Stimulated activated CD4-positive, alpha-beta T cell treated with anti-CD3 and anti-CD28 coated beads, Interleukin-15, amount 100 ng/mL, for 24 hours (primary cell): ENCODE data around the gene ADAMTS17.
"Not testable (repeated sequence)": the region's sequence is repeated elsewhere in the genome, so short reads cannot be mapped to it uniquely, and the experiment has no call there.

ENCODE experiments used
- DNase-seq: peaks from one replicate; pipeline ENCODE4 v3.0.0-alpha.2; 2020

Gene ADAMTS17

GRCh38 chr15:100066521-100067280, 275.1 kb downstream of the ADAMTS17 start:
- DNase-seq, result not testable (repeated sequence)

DNA sequence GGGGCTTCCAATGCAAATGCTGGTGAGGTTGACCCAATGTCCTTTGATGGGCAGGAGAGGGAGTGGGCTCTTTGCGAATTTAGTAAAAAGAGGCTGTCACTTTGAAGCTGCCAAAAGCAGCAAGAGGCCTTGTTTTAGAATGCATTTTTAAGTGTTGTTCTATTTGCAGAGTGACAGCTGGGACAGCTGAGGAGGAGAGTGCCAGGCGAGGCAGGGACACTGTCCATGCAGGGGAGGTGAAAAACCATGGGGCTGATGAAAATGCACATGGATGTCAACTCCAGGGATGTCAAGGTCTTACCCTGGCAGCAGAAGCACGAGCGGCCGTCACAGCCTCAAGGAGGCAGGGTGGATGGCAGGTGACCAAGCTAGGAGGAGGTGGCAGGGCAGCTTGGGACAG, 279.8 kb downstream of the ADAMTS17 start:
- DNase-seq, result no peak

DNA sequence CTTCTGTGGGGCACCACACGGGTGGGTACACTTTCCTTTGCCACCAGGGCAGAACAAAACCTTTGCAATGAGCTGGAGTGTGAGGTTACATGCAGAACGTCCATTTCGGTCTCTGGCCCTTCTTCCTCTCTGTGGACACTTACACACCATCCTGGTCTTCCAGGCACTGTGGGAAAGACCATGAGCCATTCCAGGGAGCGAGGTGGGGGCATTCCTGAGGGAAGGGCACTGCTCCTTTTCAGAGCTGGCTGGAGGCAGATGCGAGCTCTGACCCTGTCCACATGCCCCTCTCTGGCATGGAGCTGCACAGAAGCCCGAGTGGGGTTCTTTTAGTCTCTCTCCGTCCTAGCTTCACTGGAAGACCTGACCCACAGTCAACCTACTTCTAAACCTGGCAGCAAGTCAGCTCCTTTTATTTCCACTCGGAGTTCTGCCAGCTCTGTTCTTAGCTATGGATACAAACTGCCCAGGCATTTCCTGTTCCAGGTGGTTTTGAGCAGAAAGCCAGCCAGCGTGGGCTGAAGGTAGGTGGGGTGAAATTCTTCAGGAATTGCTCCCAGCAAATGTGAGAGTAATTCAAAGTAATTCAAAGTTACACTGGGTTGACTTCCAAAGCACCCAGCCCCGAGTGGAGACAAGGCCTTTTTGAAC, 281.4 kb downstream of the ADAMTS17 start:
- no peak for DNase-seq

- no peak for DNase-seq
Measured at GRCh38 chr15:100059521-100059920, 282.3 kb downstream of the ADAMTS17 start.

DNA sequence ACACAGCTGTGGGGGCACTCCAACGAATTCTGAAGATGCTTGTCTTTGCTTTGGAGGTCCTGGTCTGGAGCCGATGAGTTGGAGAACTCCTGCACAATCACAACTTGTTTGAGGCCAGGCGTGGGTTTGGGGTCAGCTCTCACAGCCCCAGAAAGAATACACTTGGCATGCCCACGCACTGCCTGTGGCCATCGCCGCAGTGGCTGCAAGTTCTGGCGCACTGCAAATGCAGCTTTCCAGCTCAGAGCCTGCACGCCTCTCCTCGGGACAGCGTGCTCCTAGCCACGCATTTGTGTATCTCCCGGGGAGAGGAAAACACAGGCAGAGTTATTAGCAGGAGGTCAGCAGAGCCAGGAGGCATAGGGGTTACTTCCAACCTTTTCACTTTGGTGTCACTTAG, 282.7 kb downstream of the ADAMTS17 start:
- no peak for DNase-seq

DNA sequence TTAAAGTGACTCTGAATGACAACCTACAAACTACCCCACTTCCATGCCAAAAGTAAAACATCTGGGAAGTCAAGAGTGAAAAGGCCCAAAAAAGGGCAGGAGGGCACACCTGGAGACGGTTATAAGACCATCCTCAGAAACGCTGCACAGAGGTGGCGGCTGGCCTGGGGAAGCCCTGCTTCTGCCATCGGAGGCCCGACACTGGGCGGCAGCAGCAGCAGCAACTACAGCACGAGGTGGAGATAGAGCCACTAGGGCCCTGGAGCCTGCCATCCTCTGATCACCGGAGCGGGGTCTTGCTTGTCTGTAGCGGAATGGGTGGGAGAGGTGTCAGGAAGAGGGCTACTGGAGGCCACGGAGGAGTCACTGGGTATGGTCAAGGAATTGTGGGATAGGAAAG, 283.3 kb downstream of the ADAMTS17 start:
- DNase-seq, result no peak

DNA sequence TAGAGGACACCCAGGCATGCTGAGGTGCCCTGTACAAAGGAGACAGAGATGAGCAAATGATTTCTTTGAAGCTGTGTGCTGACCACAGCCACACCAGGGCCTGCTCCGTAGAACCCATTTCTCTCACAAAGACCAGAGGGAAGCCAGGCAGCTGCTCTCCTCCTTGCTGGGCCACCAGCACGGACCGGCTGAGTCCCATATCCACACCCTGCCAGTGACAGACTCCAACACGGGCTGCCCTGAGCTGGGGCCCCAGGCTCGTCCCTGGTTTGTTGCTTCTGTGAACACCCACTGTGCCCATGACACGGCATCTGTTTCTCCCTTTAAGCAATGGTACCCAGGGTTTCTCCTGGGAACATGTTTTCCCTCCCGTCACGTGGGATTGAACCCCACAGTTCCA, 284.5 kb downstream of the ADAMTS17 start:
- no peak for DNase-seq

GRCh38 chr15:100056411-100057072, 285.2 kb downstream of the ADAMTS17 start:
- no peak for DNase-seq

- DNase-seq, result no peak
Measured at GRCh38 chr15:100055821-100056220, 286.0 kb downstream of the ADAMTS17 start.

DNA sequence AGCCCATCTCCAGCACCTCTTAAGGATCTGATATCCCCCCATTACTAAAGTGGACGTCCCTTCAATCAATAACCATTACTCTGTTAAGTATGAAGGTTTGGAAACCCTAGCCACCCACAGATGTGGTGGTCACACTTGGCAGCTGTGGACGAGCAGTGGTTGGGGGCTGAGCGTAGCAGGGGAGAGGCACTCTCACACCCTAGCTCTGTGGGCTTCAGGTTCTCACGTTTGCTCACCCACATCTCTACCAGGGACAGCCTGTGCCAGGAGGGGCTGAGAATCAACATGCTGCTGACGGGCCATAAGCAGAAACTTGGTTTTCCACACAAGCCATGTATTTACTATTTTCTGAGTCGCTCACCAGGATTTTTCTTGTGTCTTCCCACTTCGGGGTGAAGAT, 287.2 kb downstream of the ADAMTS17 start:
- no peak for DNase-seq

DNA sequence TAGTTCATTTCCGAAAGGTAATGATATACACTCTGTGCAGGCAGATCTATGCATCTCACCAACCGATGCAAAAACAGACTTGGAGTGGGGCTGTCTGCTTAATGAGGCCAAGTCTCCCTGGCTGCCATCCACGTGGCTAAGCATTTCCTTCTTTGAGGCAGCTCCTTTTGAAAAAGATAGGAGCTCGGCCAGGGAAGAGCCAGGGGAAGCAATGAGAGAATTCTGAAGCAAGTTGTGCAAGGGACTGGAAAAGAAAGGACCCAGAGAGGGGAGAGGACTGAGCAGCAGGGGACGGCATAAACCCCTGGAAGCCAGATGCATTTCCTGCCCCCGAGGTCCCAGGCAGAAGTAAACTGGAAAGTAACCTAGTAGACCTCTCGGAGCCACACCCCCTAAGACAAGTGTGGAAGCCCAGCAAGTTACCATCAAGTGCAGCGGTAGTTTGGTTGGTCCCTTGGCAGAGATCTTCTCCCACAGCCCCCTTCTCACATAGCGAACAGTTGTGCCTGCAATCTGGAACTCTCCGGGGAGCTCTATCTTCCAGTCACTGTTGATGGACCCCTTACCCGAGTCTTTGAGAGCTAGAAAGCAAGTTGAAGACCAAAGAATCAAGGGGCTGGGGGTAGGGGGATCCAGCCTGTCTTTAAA, 288.2 kb downstream of the ADAMTS17 start:
- no peak for DNase-seq

GRCh38 chr15:100052716-100053473, 288.9 kb downstream of the ADAMTS17 start:
- DNase-seq, result no peak

DNA sequence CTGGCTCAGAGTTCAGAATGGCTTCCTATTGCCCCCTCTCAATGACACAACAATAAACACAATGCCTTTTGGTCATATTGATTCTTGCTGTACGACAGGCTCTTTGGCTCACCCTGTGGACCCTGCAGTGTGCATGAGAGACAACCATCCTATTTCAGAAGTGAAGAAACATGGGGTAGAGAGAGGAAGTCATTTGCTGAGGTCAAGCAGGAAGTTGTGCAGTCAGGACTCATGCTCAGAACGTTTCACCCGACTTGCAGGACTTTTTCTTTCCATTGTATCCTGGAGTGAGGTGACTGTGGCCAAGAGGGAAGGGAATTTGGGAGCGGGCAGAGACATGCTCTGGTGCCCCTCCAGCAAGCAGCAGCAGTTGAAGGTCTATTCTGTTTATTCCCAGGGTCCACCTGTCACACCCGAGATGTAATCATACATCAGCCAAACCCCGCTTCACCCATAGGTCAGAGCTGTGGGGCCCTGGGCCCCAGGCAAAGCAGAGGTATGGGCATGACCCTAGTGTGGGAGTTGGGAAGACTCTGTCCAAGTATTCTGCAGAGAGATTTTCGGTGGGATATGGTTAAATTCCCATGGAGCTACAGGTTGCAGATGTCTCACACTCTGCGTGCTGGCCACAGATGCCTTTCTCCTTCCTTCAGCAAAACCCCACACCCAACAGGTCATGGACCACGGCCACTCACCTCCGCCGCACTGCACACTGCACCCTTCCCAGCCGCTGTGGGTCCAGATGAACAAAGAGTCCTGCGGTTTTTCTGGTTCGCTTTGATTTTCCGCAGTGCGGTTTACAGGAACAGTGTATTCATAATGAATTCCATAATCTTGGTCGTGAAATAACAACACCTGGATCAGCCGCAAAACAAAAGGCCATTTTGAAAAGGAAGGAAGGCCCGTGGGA, 290.6 kb downstream of the ADAMTS17 start:
- DNase-seq, result no peak

GRCh38 chr15:100049936-100050876, 291.6 kb downstream of the ADAMTS17 start:
- DNase-seq, result no peak

DNA sequence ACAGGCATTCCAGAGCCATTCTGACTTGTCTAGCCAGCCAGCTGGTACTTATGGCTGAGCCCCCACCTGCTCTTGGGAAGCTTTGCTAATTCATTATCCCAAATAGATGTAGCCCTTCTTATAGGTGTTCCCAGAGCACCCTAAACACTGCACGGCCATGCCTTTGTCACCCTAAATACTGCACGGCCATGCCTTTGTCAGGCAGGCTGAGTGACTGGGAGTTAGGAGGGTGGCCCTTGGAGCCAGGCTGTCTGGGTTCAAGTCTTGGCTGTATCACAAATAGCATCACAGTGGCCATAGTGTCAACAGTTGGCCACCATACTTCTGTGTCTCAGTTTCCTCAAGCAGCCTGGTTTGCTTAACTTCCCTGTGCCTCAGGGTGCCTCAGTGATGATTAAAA, 292.3 kb downstream of the ADAMTS17 start:
- DNase-seq, result no peak

GRCh38 chr15:100048736-100049135, 293.0 kb downstream of the ADAMTS17 start:
- DNase-seq, result no peak

- no peak for DNase-seq
Measured at GRCh38 chr15:100043692-100044091, 298.1 kb downstream of the ADAMTS17 start.

- DNase-seq, result no peak
Measured at GRCh38 chr15:100043068-100043641, 298.6 kb downstream of the ADAMTS17 start.

DNA sequence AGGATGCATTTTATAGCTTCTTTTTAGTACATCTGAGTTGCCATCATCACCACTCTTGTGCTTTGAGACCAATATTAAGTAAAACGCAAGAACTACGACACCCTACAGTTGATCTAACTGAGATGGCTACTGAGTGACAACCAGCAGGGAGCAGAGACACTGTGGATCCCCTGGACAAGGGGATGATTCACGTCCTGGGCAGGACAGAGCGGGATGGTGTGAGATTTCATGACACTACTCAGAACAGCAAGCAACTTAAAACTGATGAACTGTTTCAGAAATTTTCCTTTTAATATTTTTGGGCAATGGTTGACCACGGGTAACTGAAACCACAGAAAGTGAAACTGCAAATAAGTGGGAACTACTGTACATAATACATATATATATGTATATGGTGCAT, 299.2 kb downstream of the ADAMTS17 start:
- DNase-seq, result no peak
